ENCODE measurements around the gene KRTAP5-6.

Gene KRTAP5-6

DNA sequence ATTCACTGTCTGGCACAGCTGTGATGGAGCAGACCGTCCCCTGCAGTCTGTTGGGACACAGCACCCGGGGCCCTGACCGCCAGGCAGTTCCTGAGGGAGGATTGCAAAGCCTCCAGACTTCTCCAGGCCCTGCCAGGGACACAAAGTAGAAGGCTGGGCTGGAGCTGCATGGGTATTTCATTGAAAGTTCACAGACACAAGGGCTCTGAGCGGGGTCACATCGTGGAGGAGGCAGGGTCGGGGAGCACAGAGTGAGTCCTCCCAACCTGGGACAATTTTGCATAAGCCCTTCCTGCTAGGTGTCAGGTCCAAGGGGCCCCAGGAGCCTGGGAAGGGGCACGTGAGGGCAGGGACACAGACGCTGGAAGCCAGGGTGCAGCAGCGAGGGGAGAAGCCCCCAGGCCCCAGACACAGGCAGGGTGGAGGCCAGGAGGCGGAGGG is 37.7 kb downstream of the KRTAP5-6 start:
- no peak for DNase-seq

DNA sequence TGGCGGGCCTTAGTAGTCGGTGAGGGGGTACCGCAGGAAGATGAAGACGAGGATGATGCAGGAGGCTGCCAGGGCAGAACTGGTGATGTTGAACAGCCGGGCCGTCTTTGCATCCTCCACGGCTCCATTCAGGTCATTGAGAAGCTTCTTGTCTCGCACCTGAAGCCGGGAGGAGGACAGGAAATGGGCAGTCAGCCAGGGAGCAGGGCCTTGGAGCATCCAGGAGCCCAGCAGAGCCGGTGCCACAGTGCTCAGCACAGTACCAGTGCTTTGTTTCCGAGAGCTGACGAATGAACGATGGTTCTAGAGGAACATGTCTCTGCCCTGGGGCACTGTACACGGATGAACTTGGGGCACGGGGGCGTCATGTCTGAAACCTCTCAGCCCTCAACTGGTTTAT is 38.3 kb downstream of the KRTAP5-6 start:
- no peak for DNase-seq

DNA sequence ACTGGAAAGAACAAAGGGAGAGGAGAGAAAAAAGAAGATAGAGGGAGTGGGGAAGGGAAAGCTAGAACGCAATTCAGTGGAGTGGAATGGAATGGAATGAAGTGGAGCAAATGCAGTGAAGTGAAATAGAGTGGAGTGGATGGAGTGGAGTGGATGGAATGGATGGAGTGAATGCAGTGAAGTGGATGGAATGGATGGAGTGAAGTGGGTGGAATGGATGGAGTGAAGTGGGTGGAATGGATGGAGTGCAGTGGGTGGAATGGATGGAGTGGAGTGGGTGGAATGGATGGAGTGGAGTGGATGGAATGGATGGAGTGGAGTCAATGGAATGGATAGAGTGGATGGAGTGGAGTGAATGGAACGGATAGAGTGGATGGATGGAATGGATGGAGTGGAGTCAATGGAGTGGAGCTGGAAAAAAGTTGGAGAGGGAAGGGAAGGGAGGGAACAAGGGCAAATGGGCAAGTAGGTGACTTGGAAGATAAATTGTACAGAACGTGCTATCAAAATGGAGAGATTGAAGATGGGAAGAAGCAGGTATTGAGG is 39.5 kb downstream of the KRTAP5-6 start:
- no peak for DNase-seq

DNA sequence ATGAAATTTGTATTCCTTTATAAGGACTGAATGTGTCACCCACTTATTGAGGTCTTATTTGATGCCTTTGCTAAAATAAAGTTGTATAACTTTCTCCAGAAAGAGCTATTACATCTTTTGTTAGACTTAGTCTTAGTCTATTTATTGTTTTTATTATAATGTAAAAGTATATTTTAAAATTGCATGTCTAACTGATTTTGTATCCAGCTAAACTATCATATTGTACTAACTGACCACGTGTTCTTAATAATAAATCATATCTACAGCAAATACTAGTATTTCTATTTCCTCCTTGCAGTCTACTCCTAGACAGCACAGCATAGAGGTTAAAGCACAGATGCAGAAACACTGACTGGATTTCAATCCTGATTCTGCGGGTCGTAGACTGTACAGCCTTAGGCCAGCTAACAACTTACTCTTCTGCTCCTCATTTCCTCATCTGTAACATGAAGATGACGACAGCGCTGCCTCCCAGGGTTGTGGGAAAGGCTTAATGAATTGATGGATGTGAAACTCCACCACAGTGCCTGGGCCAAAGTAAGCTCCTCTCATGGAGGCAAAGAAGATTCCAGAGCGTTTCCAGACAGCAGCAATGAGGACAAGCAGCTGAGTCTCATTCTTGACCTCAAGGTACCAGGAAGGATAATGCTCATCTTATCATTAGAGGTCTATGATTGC is 40.2 kb downstream of the KRTAP5-6 start:
- no peak for DNase-seq

DNA sequence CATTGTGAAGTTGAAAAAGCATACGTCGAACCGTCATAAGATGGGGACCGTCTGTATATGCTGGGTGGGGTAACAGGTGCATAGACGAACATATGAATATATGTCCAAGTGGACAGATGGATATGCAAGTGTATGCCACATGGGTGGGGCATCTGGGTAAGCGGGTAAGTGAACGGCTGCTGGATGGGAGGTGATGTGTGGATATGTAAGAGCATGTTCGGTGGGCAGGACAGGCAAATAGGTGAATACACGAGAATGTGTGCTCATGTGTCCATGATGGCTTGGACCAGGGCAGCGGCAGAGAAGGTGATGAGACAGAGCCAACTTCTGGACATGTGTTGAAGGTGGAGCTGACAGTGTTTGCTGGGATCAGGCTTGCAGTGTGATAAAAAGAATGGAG is 41.4 kb downstream of the KRTAP5-6 start:
- no peak for DNase-seq

DNA sequence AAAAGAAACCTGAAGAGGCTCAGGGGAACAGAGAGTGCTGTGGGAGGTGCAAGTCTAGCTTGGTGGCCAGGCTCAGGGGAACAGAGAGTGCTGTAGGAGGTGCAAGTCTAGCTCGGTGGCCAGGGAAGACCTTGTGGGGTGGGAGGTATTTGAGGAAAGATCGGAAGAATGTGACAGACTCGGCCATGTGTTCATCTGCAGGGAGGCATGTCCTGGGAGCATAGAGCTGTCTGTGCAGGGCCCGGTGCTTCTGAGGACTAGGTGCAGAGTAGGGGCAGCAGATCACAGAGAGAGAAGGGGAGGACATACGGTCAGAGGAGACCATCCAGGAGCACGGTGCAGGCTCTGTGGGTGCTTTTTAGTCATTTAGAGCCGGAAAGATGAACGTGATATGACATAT is 42.6 kb downstream of the KRTAP5-6 start:
- no peak for DNase-seq

DNA sequence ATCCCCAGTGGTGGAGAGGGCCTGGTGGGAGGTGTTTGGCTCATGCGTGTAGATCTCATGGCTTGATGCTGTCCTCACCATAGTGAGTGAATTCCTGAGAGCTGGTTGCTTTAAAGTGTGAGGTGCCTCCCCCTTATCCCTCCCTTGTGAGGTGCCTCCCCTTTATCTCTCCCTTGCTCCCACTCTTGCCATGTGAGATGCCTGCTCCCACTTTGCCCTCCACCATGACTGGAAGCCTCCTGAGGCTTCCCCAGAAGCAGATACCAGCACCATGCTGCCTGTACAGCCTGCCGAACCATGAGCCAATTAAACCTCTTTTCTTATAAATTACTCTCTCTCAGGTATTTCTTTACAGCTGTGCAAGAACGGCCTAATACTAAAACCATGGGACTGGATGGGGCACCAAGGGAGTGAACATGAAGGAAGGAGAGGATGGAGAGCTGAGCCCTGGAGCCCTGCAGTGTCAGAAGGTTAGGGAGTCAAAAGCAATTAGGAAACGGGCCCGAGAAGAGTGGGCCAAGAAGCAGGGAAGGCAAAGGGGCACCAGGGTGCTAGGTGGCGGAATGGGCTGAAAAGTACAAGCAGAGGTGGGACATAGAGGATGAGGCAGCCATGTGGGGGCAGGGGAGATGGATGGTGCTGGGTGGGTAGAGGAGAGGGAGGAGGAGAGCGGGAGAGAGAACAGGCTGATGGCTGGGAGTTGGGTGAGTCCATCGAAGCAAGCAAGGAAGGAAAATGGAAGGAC is 44.0 kb downstream of the KRTAP5-6 start:
- DNase-seq: no peak

DNA sequence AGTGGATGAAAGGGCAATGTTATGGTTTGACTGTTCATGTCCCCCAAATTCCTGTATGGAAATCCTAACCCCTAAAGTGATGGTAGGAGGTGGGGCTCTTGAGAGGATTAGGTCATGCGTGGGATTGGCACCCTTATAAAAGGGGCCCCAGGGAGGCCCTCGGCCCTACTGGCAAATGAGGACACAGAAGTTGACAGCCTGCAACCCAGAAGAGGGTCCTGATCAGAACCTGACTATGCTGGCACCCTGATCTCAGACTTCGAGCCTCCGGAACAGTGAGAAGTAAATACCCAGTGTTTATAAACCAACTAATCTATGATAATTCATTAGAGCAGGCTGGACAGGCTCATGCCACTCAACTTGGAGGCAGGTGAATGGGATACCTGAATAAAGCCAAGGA is 44.7 kb downstream of the KRTAP5-6 start:
- no peak for DNase-seq

DNA sequence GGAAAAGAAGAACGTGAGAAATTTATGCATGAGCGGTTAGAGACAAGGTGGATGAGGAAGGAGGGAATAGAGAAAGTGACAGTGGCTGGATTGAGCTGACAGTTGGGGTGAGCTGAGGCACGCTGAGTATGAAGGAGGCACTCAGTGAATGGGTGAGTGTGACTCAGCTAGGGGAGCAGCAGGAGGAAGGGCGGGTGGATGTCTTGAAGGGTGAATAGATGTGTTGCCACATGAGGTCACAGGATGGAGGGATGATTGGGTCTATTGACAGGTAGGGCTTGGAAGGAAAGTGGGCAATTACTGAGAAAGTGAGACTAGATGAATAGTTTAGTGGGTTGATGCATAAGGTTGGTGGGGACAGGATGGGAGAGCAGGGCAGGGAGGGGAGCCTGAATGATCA is 45.4 kb downstream of the KRTAP5-6 start:
- DNase-seq: no peak

DNA sequence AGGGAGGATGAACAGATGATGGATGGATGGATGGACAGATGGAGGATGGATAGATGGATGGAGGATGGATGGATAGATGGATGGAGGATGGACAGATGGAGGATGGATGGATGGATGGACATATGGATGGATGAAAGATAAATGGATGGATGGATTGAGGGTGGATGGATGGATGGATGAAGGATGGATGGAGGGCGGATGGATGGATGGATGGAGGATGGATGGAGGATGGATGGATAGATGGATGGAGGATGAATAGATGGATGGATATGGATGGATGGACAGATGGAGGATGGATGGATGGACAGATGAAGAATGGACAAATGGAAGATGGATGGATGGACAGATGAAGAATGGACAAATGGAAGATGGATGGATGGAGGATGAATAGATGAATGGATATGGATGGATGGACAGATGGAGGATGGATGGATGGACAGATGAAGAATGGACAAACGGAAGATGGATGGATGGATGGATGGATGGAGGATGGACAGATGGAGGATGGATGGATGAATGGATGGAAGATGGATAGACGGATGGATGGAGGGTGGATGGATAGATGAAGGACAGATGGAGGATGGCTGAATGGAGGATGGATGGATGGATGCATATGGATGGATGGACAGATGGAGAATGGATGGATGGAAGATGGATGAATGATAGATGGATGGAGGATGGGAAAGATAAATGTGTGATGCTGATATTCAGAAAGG is 46.0 kb downstream of the KRTAP5-6 start:
- DNase-seq: no peak

DNA sequence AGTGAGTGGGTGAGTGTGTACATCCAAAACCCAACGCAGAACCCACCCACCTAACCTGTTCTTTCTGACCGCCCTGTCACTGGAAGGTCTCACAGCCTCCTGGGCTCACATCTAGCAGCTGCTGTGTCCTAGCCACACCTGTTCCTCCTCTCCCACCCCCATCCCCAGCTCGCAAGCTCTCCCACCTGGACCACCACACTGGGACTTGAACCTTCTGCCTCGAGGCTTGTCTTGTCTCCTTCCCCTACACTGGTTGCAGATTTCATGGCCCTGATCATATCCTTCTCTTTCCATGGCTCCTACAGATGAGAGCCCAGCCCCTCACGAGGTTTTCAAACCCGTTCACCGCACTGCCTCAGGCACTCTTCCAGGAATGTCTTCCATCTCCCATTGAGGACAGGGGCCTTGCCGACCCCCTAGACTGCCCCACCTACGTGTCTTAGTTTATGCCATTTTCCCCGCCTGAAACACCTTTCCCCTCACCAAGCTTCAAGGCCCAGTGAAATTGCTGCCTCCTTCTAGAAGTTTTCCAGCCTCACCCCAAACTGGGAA is 46.7 kb downstream of the KRTAP5-6 start:
- no peak for DNase-seq

DNA sequence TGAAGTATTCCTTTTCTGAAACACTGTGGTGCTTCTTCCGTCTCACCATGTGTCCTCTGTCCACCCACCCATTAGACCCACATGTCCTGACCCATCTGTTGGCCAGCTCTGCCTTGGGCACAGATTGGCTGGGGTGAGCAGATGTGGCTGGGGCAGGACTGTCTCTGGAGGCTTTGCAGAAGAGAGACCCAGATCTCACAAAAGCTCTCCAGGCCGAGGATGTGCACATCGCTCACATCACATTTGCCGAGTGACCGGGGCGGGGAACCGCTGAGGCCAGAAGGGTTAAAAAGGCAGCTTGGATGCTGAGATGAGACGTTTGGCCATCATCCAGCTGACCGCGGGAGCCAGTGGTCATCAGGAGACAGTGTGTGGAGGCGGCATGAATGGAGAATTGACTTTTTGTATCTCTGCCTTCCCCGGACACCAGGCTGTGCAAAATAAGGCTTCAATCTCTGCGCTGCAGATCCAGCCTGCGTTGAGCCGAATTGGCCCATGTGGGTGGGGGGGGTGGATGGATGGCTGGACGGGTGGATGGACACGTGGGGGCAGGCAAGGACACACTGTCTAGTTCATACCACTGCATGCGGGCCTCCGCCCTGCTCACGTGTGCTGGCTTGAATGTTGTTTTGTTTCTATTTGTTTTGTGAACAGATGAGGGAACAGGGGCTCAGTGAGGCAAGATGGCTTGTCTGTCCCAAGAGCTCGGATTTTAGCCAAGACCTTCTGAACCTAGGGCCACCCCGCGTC is 47.3 kb downstream of the KRTAP5-6 start:
- DNase-seq: no peak

DNA sequence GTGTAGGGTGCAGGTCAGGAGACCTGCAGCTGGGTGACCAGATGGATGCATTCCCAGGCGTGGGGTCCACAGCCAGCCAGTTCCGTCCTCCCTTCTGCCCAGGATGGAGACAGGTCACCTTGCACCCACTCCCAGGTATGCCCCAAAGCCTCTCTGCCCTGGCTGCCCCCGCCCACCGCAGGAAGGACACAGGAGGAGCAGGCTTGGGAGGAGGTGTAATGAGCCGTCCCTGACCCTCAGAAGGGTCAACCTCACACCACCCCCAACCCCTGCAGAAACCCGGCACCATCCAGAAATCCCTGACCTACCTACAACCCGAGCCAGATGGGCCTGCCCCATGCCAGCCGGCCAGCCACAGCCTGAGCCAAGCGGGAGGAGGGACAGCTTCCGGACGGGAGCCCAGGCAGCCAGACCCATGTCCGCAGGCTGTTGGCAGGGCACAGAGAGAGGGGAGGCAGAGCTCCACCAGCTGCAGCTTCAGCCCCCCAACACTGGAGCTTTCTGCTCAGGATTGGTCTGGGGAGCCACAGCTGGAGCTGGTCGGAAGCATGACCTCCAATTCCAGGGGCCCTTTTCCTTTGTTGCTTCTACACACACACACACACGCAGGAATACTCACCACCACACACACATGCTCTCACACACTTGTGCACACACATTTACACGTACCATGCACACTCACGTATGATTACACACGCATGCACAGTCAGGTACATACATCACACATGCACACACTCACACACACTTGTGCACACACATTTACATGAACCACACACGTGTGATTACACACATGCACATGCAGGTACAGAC is 48.1 kb downstream of the KRTAP5-6 start:
- DNase-seq: no peak

DNA sequence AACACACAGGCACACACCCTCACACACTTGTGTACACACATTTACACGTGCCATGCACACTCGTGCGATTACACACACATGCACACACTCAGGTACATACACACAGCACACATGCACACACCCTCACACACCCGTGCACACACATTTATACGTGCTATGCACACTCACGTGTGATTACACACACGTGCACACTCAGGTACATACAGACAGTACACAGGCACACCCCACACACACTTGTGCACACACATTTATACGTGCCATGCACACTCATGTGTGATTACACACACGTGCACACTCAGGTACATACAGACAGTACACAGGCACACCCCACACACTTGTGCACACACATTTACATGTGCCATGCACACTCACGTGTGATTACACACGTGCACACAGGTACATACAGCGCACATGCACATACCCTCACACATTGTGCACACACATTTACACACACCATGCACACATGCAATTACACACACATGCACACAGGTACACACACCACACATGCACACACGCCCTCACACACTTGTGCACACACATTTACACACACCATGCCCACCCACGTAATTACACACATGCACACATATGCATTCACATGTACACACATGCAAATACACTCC is 48.8 kb downstream of the KRTAP5-6 start:
- DNase-seq: no peak

DNA sequence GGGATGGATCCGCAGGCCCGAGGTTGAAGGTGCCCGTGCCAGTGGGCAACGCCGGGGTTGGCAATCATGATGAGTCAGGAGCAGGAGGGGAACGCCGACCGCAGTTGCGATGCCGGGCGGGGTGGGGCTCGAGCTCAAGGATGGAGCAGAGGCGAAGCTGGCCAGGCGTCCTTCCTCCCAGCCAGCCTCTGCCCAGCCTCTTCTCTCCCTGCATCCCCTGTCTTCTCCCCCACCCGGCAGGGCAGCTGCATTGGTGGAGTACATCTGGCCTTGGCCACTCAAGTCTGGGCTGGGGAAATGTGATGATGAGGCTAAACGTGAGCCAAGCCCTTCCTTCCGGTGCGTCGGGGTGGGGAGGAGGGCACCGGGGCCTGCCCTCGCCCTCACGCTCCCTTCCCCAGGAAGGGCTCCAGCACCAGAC is 49.5 kb downstream of the KRTAP5-6 start:
- no peak for DNase-seq

DNA sequence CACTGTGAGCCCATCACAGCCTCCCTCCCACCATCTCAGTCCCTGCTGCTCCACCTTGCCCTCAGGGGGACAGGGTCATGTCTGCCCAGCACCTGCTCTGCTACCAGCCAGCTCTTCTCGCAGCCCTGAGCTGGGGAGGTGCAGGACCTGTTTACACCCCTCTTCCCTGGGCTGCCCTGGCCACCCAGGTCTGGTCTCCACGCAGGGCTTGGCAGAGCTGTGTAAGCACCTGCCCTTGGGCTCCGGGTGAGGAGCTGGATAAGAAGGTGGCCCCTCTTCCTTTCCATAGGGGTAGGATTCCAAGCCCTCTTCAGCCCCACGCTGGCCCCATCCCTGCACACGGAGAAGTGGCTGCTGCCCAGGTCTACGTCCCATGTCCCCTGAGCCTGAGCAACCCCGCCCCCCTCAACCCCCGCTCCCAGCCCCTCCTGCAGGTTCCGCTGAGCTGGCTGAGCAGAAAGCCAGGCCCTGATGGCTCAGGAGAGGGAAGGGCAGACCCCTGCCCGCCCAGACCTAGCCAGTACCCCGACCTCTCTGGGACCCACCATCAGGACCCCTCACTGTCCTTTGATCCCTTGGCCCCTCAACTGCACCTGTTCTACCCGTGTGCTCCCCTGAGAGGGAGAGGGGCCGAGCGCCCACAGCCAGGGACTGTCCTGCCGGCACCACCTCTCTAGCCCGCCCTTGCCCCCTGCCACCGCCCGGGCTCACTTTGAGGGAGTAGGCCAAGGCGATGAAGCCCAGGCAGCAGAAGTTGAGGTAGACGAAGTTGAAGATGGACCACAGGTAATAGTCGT is 50.2 kb downstream of the KRTAP5-6 start:
- DNase-seq: no peak
